Liver (tissue), 3 donors: ENCODE results near the gene INSR.

Experiments used
- JUND ChIP-seq, 2 donors: IDR thresholded peaks; 2 replicates each; pipeline ENCODE4 v1.6.1; 2016; ENCODE audit warnings: antibody characterized with exemption in 2 of 2
- TF ChIP-seq, protein P1 (sequence below): fragments of 150-350 bp; IDR thresholded peaks from 2 replicates; pipeline ENCODE4 v1.5.1; 2017; ENCODE audit warnings: improper control_type of control experiment, low read depth, low read length; ENCODE audit not compliant: missing input control
- donor health status: healthy.
- donor health status: healthy.

DNA sequence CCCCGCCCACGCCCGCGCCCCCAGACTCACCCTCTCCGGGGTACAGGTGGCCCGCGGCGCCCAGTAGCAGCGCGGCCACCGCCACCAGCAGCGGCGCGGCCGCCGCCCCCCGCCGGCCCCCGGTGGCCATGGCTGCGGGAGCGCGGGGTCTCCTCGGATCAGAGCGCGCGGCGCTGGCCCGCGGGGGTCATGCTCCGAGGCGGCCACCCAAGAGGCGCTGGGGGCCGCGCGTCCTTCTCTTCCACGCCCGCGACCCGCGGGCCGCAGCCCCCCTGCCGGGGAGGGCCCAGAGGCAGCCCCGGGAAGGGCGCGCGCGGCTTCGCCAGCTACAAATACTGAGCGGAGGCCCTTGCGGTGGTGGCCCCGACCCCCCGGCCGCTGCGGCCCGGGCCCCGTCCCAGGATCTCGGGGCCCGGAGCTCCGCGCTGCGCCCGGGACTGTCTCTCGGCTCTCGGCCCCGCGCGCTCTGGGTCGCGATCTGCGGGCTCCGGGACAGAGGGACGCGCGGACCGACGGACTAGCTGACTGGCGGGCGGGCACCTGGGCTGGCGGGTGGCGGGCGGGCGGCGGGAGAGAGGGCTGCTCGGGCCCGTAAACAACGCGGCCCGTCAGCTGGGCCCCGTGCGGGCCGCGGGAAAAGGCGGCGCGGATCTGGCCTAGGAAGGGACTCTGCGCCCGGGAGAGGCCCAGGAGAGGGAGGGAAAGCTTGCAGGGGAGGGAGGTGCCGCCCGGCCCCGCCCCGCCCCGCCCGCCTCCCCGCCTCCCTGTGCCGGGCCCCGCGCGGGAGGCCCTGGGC lies at the start of gene INSR:
- TF ChIP-seq, protein P1, sequence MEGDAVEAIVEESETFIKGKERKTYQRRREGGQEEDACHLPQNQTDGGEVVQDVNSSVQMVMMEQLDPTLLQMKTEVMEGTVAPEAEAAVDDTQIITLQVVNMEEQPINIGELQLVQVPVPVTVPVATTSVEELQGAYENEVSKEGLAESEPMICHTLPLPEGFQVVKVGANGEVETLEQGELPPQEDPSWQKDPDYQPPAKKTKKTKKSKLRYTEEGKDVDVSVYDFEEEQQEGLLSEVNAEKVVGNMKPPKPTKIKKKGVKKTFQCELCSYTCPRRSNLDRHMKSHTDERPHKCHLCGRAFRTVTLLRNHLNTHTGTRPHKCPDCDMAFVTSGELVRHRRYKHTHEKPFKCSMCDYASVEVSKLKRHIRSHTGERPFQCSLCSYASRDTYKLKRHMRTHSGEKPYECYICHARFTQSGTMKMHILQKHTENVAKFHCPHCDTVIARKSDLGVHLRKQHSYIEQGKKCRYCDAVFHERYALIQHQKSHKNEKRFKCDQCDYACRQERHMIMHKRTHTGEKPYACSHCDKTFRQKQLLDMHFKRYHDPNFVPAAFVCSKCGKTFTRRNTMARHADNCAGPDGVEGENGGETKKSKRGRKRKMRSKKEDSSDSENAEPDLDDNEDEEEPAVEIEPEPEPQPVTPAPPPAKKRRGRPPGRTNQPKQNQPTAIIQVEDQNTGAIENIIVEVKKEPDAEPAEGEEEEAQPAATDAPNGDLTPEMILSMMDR, result no peak
- TF ChIP-seq JUND (IDR thresholded peaks at IDR 0.05), result no peak
